NCI-H2196 treated with DMSO at 0.1 percent for 48 hours (cell line): ENCODE measurements around the gene DLGAP4.
"Not testable (repeated sequence)": the region's sequence is repeated elsewhere in the genome, so short reads cannot be mapped to it uniquely, and the experiment has no call there.

Experiments
- DNase-seq: peaks from one replicate; lab custom pipeline; 2025; ENCODE audit not compliant: unreplicated experiment; lab: John Stamatoyannopoulos, UW

DLGAP4 gene

GRCh38 chr20:36549942-36550789, 244.0 kb downstream of the DLGAP4 start:
- DNase-seq: no peak

- no peak for DNase-seq
Measured at GRCh38 chr20:36550790-36551299, 244.7 kb downstream of the DLGAP4 start.

DNA sequence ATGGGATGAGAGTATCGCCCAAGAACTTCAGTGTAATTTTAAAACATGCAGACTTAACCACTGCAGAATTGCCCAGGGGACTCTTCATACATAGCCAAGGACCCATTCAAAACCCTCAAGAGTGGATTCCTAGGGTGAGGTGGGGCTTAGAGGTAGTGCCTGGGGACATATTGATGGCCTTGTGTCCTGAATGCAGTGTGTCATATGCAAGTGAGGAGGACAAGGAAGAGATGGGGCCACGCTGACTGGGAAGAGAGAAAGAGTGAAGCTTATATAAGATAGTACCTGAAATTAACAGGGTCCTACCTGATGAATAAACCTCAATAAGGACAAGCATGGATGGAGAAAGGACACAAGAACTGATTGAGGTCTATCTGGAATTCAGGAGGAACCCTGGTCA, 249.1 kb downstream of the DLGAP4 start:
- no peak for DNase-seq

DNA sequence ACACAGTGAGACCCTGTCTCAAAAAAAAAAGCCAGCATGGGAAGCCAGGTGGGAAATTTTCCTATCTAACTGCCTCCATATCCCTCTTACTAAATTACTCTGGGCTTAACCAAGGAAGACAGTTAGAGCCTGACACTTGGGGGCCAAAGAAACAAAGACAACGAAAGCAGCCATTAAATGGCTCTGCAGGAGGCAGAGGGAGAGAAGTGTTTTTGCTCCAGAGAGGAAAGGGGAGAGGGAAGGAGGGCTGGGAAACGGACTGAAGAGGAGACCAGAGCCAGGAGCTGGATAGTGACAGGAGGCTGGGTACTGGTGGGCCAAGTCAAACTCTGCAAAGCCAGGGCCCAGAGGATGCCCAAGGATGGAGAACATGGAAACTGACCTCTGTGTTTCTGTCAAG, 256.6 kb downstream of the DLGAP4 start:
- no peak for DNase-seq

DNA sequence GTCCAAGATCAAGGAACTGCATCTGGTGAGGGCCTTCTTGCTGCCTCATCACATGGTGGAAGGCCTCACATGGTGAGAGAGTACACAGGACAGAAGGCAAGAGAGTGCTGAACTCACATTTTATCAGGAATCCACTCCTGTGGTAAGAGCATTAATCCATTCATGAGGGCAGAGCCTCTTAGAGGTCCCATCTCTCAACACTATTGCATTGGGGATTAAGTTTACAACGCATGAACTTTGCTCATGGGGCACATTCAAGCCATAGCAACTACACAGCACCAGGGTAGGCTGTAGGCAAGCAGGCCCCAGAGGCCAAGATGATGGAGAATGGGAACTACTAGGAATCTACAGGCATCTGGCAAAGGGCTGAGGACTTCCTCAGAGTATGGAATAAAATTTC, 257.2 kb downstream of the DLGAP4 start:
- DNase-seq: no peak

- DNase-seq: not testable (repeated sequence)
Measured at GRCh38 chr20:36564078-36564725, 258.1 kb downstream of the DLGAP4 start.

- DNase-seq: not testable (repeated sequence)
Measured at GRCh38 chr20:36564726-36565121, 258.6 kb downstream of the DLGAP4 start.

DNA sequence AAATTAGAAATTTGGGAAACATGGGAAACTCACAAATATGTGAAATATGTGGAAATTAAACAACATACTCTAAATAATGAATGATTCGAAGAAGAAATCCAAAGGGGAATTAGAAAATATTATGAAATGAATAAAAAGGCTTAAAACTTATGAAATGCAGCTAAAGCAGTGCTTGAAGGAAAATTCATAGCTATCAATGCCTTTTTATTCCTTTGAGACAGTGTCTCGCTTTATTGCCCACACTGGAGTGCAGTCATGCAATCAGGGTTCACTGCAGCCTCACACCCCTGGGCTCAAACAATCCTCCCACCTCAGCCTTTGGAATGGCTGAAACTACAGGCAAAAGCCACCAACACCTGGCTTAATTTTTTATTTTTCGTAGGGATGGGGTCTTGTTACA, 259.4 kb downstream of the DLGAP4 start:
- DNase-seq: no peak

DNA sequence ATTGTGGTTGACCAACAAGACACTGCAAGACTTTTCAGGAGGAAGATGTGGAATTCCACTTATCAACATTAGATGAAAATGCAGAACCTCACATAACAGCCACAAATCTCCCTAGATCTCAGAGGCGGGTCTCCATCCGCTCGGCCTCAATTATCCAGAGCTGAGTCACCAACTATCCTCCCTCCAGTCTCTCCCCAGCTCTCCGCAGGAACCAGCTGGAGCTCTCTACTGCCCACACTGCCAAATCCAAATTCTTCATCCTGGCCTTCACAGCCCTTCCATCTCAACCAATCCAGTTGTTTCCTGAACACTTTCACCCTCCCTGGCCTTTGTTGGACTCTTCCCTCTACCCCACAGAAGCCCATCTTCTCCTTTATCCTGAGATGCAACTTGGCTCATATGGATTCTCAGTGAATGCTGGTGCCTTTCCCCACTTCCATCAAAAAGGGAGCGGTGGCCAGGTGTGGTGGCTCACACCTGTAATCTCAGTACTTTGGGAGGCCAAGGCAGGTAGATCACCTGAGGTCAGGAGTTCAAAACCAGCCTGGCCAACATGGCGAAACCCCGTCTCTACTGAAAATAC, 263.8 kb downstream of the DLGAP4 start:
- DNase-seq: no peak

- no peak for DNase-seq
Measured at GRCh38 chr20:36571564-36572504, 265.7 kb downstream of the DLGAP4 start.

DNA sequence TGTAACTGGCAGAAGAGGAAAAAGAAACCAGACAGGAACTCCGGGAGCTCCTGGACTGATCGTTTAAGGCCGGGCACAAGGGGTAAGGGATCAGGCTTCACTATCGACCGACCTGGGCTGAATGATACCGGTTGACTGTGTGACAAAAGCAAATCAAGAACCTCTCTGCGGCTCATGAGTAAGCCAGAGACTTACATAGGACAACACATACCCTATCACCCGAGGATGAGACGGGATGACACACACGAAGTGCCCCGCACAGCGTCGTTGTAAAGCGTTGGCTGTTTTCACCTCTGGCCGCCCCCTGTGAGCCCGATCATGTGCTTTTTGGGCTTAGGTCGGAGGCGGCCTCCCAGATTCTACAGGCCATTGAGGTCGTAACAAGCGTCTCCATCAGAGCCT, 266.6 kb downstream of the DLGAP4 start:
- no peak for DNase-seq

- DNase-seq: no peak
Measured at GRCh38 chr20:36573103-36573797, 267.1 kb downstream of the DLGAP4 start, which contains the start of gene TGIF2. Gene TGIF2 (plus strand): TSS chr20:36573597. CDS start chr20:36578775, 5,178 bp downstream.

DNA sequence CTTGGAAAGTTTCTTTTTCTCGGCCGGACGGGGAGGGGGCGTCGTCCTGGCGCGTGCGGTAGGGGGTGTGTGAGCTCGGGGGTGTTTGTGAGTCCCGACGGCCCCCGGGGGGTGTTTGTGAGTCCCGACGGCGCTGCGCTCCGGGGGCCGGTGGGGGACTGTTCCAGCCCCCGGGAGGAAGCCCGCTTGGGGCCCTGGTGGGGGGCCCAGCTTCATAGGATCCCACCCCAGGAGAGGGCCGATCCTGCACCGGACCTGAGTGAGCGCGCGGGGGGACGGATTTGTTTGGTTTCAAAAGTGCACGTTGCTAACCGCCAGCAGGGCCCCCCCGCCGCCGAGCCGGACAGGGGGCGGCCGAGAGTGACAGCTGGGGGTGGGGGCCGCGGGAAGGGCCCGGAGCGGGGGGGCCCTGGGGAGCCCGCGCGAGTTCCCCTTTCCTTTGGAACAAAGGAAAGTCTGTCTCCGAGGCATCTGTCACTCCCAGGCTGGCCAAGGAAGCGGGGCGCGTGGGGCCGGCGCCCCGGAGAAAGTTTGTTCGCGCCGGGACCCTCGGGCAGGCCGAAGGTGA, 267.7 kb downstream of the DLGAP4 start:
- DNase-seq: no peak

DNA sequence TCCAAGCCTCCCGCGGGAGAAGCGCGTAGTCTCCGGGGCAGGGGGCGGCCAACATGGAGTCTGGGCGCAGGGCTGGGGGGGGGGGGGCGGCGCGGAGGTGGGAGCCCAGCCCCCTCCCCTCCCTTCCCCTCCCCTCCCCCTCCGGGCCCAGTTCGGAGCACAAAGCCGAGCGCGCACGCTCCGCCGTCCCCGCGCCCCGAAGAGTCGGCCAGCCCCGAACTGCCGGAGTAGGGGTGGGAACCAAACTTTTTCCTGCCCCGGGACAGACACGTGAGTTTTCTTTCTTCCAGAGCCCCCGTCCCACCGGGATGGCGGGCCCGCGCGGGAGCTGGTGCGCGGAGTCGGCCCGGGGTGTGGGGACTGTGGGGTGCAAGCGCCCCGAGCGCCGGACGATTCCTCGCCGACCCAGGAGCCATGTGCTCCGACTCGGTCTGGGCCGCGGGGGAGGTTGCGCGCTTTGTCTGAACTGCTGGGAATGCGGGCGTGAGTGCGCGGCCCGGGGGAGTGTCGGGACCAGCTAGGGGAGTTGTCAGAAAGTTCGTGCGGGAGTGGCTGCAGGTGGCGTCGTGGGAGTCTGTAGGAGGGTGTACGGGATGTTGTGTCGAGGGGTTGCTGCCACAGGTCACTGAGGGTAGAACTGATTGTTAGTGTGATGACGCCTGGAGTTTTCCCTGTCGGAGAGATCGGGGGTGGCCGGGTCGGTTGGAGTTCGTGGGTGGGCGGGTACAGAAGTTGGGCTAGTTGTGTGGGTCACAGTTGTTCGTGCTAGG, 268.4 kb downstream of the DLGAP4 start:
- no peak for DNase-seq

DNA sequence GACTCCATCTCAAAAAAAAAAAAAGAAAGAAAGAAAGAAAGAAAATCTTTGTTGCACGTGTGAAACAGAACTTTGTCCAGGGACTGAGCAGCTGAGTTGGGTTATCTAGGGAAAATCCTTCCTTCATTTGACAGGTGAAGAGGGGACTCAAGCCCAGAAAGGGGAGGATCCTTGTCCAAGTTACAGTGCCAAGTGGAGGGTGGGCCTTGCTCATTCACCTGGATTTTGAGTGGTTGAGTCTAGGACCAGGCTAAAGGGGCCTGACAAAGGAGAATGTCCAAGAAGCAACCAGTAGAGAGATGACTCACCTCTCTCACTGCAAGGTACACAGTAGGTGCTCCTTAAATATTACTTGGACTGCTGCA, 269.9 kb downstream of the DLGAP4 start:
- no peak for DNase-seq
